ENCODE measurements around the gene IPO8. TPM values are rescaled to one million over a fixed set of nuclear protein-coding genes. Genes with fewer than 3 reads are reported as not detected.

IPO8 gene
- total and polyA plus RNA-seq, 2 of the 4 experiments (the other 2 are of a cell fraction): 11.1 to 31.5 TPM

- WGBS, 2 experiments (ENCODE audit: extremely low coverage in 2 of 2, insufficient read length in 1 of 2): no CpG with 5 or more reads among the region's 2 CpGs
- Histone ChIP-seq H3K9ac (ENCODE audit: low read depth, low read length) (no peak overlapping the region), H3K79me1 (ENCODE audit: low read depth in 1 of 2, low read length in 2 of 2) (peaks cover 9 to 14% of the 10 kb centered on the region in 2 experiments; a peak in 3 of 4 replicates), H3K9me1 (ENCODE audit: insufficient read depth, low read length) (no peaks in the 10 kb centered on the region), H3K18ac (ENCODE audit: low read depth, low read length) (no peak overlapping the region), H2AK5ac (ENCODE audit: low read depth, low read length) (no peak overlapping the region), H4K8ac (ENCODE audit: low read depth in 2 of 2, low read length in 2 of 2) (no peak overlapping the region), H2BK5ac (ENCODE audit: low read depth, low read length, poor library complexity, severe bottlenecking) (no peak overlapping the region), H2BK15ac (ENCODE audit: low read depth, low read length) (no peak overlapping the region), H3K56ac (ENCODE audit: extremely low read depth, insufficient read depth, low read length) (no peak overlapping the region), H2AFZ (replicated peaks; ENCODE audit: low read length, poor library complexity) (no peak overlapping the region), H3K23ac (ENCODE audit: low read depth, low read length) (no peak overlapping the region), H3K9me3 (ENCODE audit: control insufficient read depth, insufficient read depth, low read length) (no peaks in the 10 kb centered on the region), H2BK20ac (ENCODE audit: low read depth, low read length) (no peak overlapping the region), H3K4me3 (ENCODE audit: insufficient read depth, low read depth, low read length) (no peak overlapping the region), H3K27me3 (ENCODE audit: control insufficient read depth, insufficient read depth, low read length) (no peaks in the 10 kb centered on the region), H2AK9ac (replicated peaks; ENCODE audit: low read depth, low read length, poor library complexity) (no peak overlapping the region), H3K36me3 (ENCODE audit: control insufficient read depth, insufficient read depth, low read length) (peaks cover 13% of the 10 kb centered on the region), H3K14ac (replicated peaks; ENCODE audit: low read depth, low read length) (no peak overlapping the region), H3K4me1 (ENCODE audit: control insufficient read depth, insufficient read depth, low read length) (peaks cover 3% of the 10 kb centered on the region), H4K91ac (ENCODE audit: insufficient read depth, low read depth, low read length) (no peak overlapping the region), H3K4me2 (ENCODE audit: low read depth, low read length) (no peak overlapping the region), H2BK120ac (ENCODE audit: low read depth, low read length) (no peak overlapping the region), H4K5ac (ENCODE audit: low read depth, low read length) (no peak overlapping the region), H4K20me1 (ENCODE audit: insufficient read depth, low read length) (no peaks in the 10 kb centered on the region), H3K4ac (ENCODE audit: low read depth, low read length) (no peak overlapping the region), H3K27ac (ENCODE audit: insufficient read depth, low read length) (no peak overlapping the region)
- dilution Hi-C loops (cut with HindIII; ENCODE audit: low sequenced_read_pairs, unreplicated experiment): no loop called here
- no TSS peak for BruUV-seq (replicated peaks)
- DNase-seq: no peak
- in situ Hi-C loops (cut with MboI; ENCODE audit: low sequenced_read_pairs): no loop called here
- TF ChIP-seq CEBPB (IDR thresholded peaks at IDR 0.05; ENCODE audit: low read depth, low read length) (no peak), ELK1 (IDR thresholded peaks at IDR 0.05; ENCODE audit: borderline replicate concordance, low read depth, low read length) (no peak), RCOR1 (IDR thresholded peaks at IDR 0.05; ENCODE audit: insufficient replicate concordance, low read length) (no peak), RFX5 (IDR thresholded peaks at IDR 0.05; ENCODE audit: low read depth, low read length) (no peak), MAZ (IDR thresholded peaks at IDR 0.05; ENCODE audit: borderline replicate concordance, low read depth, low read length) (no peak), MXI1 (IDR thresholded peaks at IDR 0.05; ENCODE audit: borderline replicate concordance, low read depth, low read length) (no peak)
- intact Hi-C loops (cut with micrococcal nuclease): no loop called here
- ATAC-seq (ENCODE audit: low read depth): no peak
- POLR2A ChIA-PET (ENCODE audit: unreplicated experiment): no interaction called here
- CTCF ChIA-PET: interaction anchor here (0.6 kb wide), 1 partner anchor 21 kb away, joined by 3 read pairs; no protein-coding TSS in a partner anchor
Observed at GRCh38 chr12:30730011-30730410, 34.3 kb upstream of the IPO8 start.

All from IMR-90 (cell line).